GM10847 (cell line): Measurements from ENCODE around the gene COL18A1.

Experiments
- POLR2A ChIP-seq: IDR thresholded peaks from 2 replicates; pipeline ENCODE4 v1.6.1; 2011; ENCODE audit not compliant: insufficient read length; ENCODE audit errors: extremely low read depth

Gene COL18A1

GRCh38 chr21:45556302-45556644 is 151.3 kb downstream of the COL18A1 start:
- TF ChIP-seq POLR2A, result no peak

GRCh38 chr21:45556645-45557615 is 152.0 kb downstream of the COL18A1 start:
- no peak for TF ChIP-seq POLR2A

GRCh38 chr21:45557616-45558043 is 152.7 kb downstream of the COL18A1 start:
- TF ChIP-seq POLR2A, result no peak

- no peak for TF ChIP-seq POLR2A
These were observed 153.2 kb downstream of the COL18A1 start for GRCh38 chr21:45558044-45558721.

- TF ChIP-seq POLR2A, result no peak
These were observed 154.5 kb downstream of the COL18A1 start for GRCh38 chr21:45559216-45560105.

- TF ChIP-seq POLR2A, result no peak
These were observed 155.4 kb downstream of the COL18A1 start for GRCh38 chr21:45560106-45561021.

GRCh38 chr21:45562402-45562801 is 157.4 kb downstream of the COL18A1 start:
- TF ChIP-seq POLR2A, result no peak

- TF ChIP-seq POLR2A, result no peak
These were observed 158.0 kb downstream of the COL18A1 start for GRCh38 chr21:45562965-45563364.
